Naive thymus-derived CD4-positive, alpha-beta T cell (primary cell): ENCODE results near the gene ANKRD2. TPM values are rescaled to one million over a fixed set of nuclear protein-coding genes. Genes with fewer than 3 reads are reported as not detected.

Experiments
- ATAC-seq: fragments of 150-1000 bp; cut with Tn5 transposase; 2 replicates; pipeline ENCODE4 v1.10.0; 2021; ENCODE audit warnings: mild to moderate bottlenecking, moderate library complexity
- CTCF ChIA-PET: fragments of 350-600 bp; sonication (Branson Sonifier 250); formaldehyde crosslinking; loops from one replicate; lab custom pipeline; 2021; ENCODE audit warnings: antibody characterized with exemption; lab: Charles Lee
- POLR2A ChIA-PET: fragments of 350-600 bp; sonication (Branson Sonifier 250); formaldehyde crosslinking; loops from one replicate; lab custom pipeline; 2021; ENCODE audit warnings: antibody characterized with exemption, inconsistent platforms; lab: Charles Lee
- DNase-seq, 9 donors: peaks; one replicate each; pipeline versions ENCODE4 v3.0.0 to v3.0.0-alpha.2; 2020 to 2022; ENCODE audit warnings: mixed read lengths in 1 of 9
- H3K27ac ChIP-seq: one replicate; pipeline ENCODE4 v1.7.0; 2013; ENCODE audit warnings: mild to moderate bottlenecking, low read depth, low read length, moderate library complexity
- H3K27me3 ChIP-seq, 2 donors: one replicate each; pipeline ENCODE4 v1.7.0; 2013; ENCODE audit warnings: low read length in 2 of 2, mild to moderate bottlenecking in 2 of 2, moderate library complexity in 2 of 2; ENCODE audit not compliant: control insufficient read depth in 2 of 2, insufficient read depth in 2 of 2
- H3K36me3 ChIP-seq, 3 experiments: 1 replicate in 2 of 3; 2 replicates in 1 of 3; pipeline ENCODE4 v1.7.0; 2013; ENCODE audit warnings: low read length in 3 of 3, mild to moderate bottlenecking in 3 of 3, moderate library complexity in 1 of 3; ENCODE audit not compliant: insufficient read depth in 3 of 3, control insufficient read depth in 2 of 3
- H3K4me1 ChIP-seq, 2 donors: one replicate each; pipeline ENCODE4 v1.7.0; 2013; ENCODE audit warnings: low read length in 2 of 2, mild to moderate bottlenecking in 2 of 2, moderate library complexity in 1 of 2; ENCODE audit not compliant: control insufficient read depth in 2 of 2, insufficient read depth in 2 of 2
- H3K4me3 ChIP-seq: 2 replicates; pipeline ENCODE4 v1.7.0; 2013; ENCODE audit warnings: mild to moderate bottlenecking, low read length
- H3K9me3 ChIP-seq, 3 experiments: 1 replicate in 2 of 3; 2 replicates in 1 of 3; pipeline ENCODE4 v1.7.0; 2013; ENCODE audit warnings: low read length in 3 of 3; ENCODE audit not compliant: control insufficient read depth in 2 of 3
- H3K27ac Mint-ChIP-seq, 9 donors: one replicate each; pipeline ENCODE4 v1.8.0; 2020 to 2022; ENCODE audit warnings: mixed read lengths in 9 of 9, mild to moderate bottlenecking in 8 of 9, moderate library complexity in 5 of 9, inconsistent platforms in 2 of 9
- H3K27me3 Mint-ChIP-seq, 5 donors: one replicate each; pipeline ENCODE4 v1.8.0; 2021 to 2022; ENCODE audit warnings: mixed read lengths in 5 of 5, mild to moderate bottlenecking in 1 of 5
- H3K36me3 Mint-ChIP-seq, 5 donors: one replicate each; pipeline ENCODE4 v1.8.0; 2020 to 2022; ENCODE audit warnings: mixed read lengths in 5 of 5, mild to moderate bottlenecking in 3 of 5, inconsistent platforms in 1 of 5
- H3K4me1 Mint-ChIP-seq, 7 donors: one replicate each; pipeline ENCODE4 v1.8.0; 2020 to 2022; ENCODE audit warnings: mixed read lengths in 7 of 7, mild to moderate bottlenecking in 3 of 7, inconsistent platforms in 1 of 7
- H3K4me3 Mint-ChIP-seq, 10 donors: one replicate each; pipeline ENCODE4 v1.8.0; 2020 to 2022; ENCODE audit warnings: mild to moderate bottlenecking in 10 of 10, mixed read lengths in 10 of 10, moderate library complexity in 6 of 10, inconsistent platforms in 2 of 10
- H3K9me3 Mint-ChIP-seq, 11 donors: one replicate each; pipeline ENCODE4 v1.8.0; 2020 to 2022; ENCODE audit warnings: mixed read lengths in 11 of 11, mild to moderate bottlenecking in 4 of 11, inconsistent platforms in 1 of 11, moderate library complexity in 1 of 11
- intact Hi-C, 2 donors: fragments of 100-400 bp; cut with micrococcal nuclease; formaldehyde crosslinking; loops; one replicate each; pipeline ENCODE4 v1.15.1; 2023
- polyA plus RNA-seq, 2 donors: library from polyadenylated mRNA; unstranded; fragments of 300-500 nt; fragmentation: Illumina TruSeq; gene quantifications; one replicate each; pipeline ENCODE4 v1.2.3, GENCODE V29; 2021
- total RNA-seq, 6 experiments: library from RNA in 5 of 6; stranded (reverse) in 5 of 6; gene quantifications; 1 replicate in 5 of 6; 2 replicates in 1 of 6; pipeline ENCODE4 v1.2.3 and lab custom pipeline; 2021 to 2026

Gene ANKRD2
- total and polyA plus RNA-seq, 7 experiments from 2014 or later: 0.22 TPM; not detected in 6

DNA sequence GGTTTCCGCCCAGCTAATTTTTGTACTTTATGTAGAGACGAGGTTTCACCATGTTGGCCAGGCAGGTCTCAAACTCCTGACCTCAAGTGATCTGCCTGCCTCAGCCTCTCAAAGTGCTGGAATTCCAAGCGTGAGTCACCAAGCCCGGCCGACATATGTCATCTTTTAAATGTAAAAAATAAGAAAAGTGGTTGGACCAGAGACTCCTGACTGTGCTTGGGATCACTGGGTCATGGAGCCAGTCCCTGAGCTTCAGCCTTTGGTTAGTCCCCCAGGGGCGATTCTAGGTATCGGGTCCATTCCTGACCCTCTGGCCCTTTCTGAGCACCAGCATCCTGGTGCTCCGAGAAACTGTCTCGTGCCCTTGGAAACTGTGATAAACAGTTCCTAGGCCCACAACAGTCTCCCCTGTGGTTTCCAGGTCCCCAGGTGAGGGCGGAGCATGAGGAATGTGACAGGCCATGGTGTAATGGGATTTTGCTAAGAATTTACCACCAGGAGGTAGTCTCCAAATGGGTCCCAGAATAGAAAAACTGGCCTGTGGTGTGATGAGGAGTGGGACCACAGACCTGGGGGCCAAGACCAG is 41.1 kb upstream of the ANKRD2 start:
- CTCF ChIA-PET: no interaction called here
- Mint-ChIP-seq H3K27me3 (no peaks in the 10 kb centered on the region), H3K4me1 (peaks cover 0 to 5% (median 0%) of the 10 kb centered on the region in 7 donors), H3K4me3 (no peak overlapping the region), H3K27ac (no peak overlapping the region), H3K9me3 (peaks cover 0 to 7% (median 0%) of the 10 kb centered on the region in 11 donors), H3K36me3 (peaks cover 0 to 5% (median 0%) of the 10 kb centered on the region in 5 donors)
- ATAC-seq (no peak), DNase-seq (no peak)
- intact Hi-C loops: no loop called here
- POLR2A ChIA-PET: no interaction called here
- Histone ChIP-seq H3K27me3 (no peaks in the 10 kb centered on the region), H3K9me3 (no peaks in the 10 kb centered on the region), H3K4me3 (no peak overlapping the region), H3K27ac (no peak overlapping the region), H3K4me1 (no peaks in the 10 kb centered on the region), H3K36me3 (no peaks in the 10 kb centered on the region)

DNA sequence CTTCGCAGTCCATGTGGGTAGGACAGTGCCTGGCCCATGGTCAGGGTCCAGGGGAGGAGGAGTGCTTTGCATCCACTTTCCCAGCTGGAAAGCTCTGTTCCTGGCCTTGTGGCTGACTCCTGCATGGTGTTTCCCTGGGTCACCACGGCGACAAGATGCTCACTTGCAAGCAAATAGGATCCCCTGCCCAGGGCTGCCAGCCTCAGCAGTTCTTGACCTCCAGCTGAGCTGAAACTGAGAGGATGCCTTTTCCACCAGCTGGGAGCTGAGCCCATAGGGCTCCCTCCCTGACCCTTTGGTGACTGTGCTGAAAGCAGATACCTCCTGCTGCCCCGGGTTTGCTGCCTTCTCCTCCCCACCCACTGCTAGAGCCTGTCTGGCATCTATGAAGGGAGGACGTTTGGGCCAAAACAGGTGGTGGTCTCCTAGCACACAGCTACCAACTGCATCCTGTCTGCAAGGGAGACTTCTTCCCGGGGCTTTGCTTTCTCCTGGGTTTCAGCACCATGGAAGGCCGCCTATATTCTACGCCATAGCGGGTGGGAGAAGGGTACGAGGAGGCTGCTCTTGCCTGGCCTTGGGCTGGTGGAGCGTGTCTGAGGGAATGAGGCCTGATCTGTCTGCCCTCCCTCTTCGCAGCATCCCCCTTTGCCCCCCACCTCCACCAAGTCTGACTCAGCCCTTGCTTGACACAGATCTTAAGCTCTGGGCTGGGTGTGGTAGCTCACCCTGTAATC is 39.5 kb upstream of the ANKRD2 start:
- peaks cover 0 to 5% (median 0%) of the 10 kb centered on the region in 7 donors for H3K4me1 Mint-ChIP-seq
- peaks cover 0 to 7% (median 0%) of the 10 kb centered on the region in 11 donors for H3K9me3 Mint-ChIP-seq
- Histone ChIP-seq H3K4me1 (no peaks in the 10 kb centered on the region), H3K36me3 (no peaks in the 10 kb centered on the region), H3K27me3 (no peaks in the 10 kb centered on the region), H3K4me3 (no peak overlapping the region), H3K27ac (no peak overlapping the region), H3K9me3 (no peaks in the 10 kb centered on the region)
- intact Hi-C loops: no loop called here
- DNase-seq (no peak), ATAC-seq (no peak)
- ChIA-PET CTCF (interaction anchor here (0.8 to 1.6 kb wide), 2 partner anchors 13 to 33 kb away, joined by 3 read pairs; no protein-coding TSS in a partner anchor), POLR2A (no interaction called here)
- H3K27me3 Mint-ChIP-seq: no peaks in the 10 kb centered on the region
- no peak overlapping the region for H3K4me3 Mint-ChIP-seq
- peaks cover 0 to 5% (median 0%) of the 10 kb centered on the region in 5 donors for H3K36me3 Mint-ChIP-seq
- no peak overlapping the region for H3K27ac Mint-ChIP-seq

DNA sequence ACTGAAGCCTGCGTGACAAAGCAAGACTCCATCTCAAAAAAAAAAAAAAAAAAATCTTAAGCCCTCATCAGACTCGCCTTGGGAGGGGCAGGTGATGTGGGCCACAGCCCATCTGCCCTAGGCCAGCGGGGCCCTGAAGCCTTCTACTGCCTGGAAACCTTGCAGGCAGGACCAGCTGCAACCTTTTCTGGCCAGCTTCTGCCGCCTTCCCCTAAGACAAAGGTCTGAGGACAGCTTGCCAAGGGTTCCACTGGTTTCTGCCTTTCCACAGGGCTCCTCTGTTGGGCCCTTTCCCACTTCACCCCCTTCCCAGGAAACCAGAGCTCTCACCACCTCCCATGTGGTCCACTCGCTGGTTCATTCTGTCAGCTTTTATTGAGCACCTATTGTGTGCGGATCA is 38.7 kb upstream of the ANKRD2 start:
- Mint-ChIP-seq H3K27me3 (no peaks in the 10 kb centered on the region), H3K36me3 (peaks cover 0 to 5% (median 0%) of the 10 kb centered on the region in 5 donors), H3K4me3 (no peak overlapping the region), H3K27ac (no peak overlapping the region), H3K9me3 (peaks cover 0 to 7% (median 0%) of the 10 kb centered on the region in 11 donors), H3K4me1 (peaks cover 0 to 5% (median 0%) of the 10 kb centered on the region in 7 donors)
- no peak for ATAC-seq
- DNase-seq: no peak
- CTCF ChIA-PET: interaction anchor here (0.7 to 1.6 kb wide), 3 partner anchors 12 to 903 kb away, joined by 3 to 11 read pairs (median 3); no protein-coding TSS in a partner anchor
- POLR2A ChIA-PET: no interaction called here
- no peaks in the 10 kb centered on the region for H3K27me3 ChIP-seq
- H3K9me3 ChIP-seq: no peaks in the 10 kb centered on the region
- intact Hi-C loops: no loop called here
- no peak overlapping the region for H3K4me3 ChIP-seq
- no peaks in the 10 kb centered on the region for H3K4me1 ChIP-seq
- H3K27ac ChIP-seq: no peak overlapping the region
- H3K36me3 ChIP-seq: no peaks in the 10 kb centered on the region

DNA sequence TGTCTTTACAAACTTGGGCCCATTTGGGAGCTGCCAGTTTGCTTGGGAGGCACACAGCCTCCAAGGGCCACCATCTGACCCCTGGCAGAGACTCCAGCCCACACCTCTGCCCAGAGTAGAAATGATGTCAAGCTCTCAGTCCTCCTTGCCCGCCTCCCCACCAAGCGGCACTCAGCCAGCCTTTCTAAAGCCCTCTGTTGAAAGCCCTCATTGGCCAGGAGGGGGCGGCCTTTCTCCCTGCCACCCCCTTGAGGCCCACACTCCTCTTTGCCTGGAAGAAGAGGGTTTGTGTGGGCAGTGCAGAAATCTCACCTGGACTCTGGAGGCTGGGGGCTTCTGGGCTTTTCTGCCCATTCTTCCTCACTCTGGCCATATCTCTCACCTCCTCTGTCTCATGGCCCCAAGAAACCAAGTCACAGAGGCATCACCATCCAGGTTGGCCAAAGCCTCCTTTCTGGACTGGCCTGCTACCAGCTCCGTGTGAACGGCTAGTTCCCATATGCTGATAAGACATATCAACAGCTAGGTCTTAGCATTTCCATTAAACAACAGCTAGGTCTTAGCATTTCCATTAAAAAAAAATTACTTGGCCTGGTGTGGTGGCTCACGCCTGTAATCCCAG is 37.7 kb upstream of the ANKRD2 start:
- H3K36me3 Mint-ChIP-seq: peaks cover 0 to 3% (median 0%) of the 10 kb centered on the region in 5 donors
- H3K4me1 Mint-ChIP-seq: peaks cover 0 to 2% (median 0%) of the 10 kb centered on the region in 7 donors
- H3K27ac Mint-ChIP-seq: no peak overlapping the region
- peak; percentile 65 for ATAC-seq
- H3K4me3 Mint-ChIP-seq: no peak overlapping the region
- H3K36me3 ChIP-seq: no peaks in the 10 kb centered on the region
- ChIA-PET POLR2A (no interaction called here), CTCF (interaction anchor here (0.7 to 1.1 kb wide), 2 partner anchors 13 to 50 kb away, joined by 3 read pairs; no protein-coding TSS in a partner anchor)
- no peaks in the 10 kb centered on the region for H3K27me3 ChIP-seq
- peak in 1 of 9 donors; percentile 46 for DNase-seq
- no peak overlapping the region for H3K27ac ChIP-seq
- no peaks in the 10 kb centered on the region for H3K4me1 ChIP-seq
- H3K9me3 ChIP-seq: no peaks in the 10 kb centered on the region
- H3K4me3 ChIP-seq: no peak overlapping the region
- peaks cover 0 to 3% (median 0%) of the 10 kb centered on the region in 11 donors for H3K9me3 Mint-ChIP-seq
- intact Hi-C loops: no loop called here
- no peaks in the 10 kb centered on the region for H3K27me3 Mint-ChIP-seq

DNA sequence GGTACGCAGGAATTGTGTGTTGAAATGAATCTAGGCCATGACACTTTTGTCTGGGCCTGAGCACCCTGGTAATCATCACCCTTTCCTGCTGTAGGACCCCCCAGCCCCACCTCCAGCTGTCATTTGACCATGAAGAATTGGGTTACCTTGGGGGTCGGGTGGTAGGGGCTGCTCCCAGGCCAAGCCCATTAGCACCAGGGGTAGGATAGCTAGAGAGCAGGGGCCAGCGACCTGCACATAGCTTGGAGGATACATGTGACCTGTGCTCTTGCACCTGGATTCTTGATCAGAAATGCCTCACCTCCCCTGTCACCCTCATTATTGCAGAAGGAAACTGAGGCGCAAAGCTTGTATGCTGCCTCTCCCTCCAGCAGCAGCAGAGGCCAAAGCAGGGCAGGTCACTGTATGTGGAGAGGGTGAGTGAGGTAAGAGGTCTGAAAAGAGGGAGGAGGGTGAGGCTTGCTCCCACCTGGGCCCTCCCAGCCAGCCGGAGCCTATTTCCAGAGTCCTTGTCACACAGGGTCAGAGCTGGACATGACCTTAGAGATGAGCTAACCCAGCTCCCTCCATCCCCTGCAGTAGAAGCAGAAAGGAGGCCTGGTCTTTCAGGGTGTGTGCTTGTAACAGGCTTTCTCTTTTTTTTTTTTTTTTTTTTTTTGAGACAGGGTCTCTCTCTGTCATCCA is 35.3 kb upstream of the ANKRD2 start:
- Mint-ChIP-seq H3K9me3 (no peaks in the 10 kb centered on the region), H3K36me3 (no peaks in the 10 kb centered on the region), H3K4me3 (no peak overlapping the region), H3K27ac (no peak overlapping the region), H3K4me1 (peaks cover 0 to 5% (median 0%) of the 10 kb centered on the region in 7 donors), H3K27me3 (no peaks in the 10 kb centered on the region)
- Histone ChIP-seq H3K36me3 (no peaks in the 10 kb centered on the region), H3K27me3 (no peaks in the 10 kb centered on the region), H3K4me1 (no peaks in the 10 kb centered on the region), H3K27ac (no peak overlapping the region), H3K4me3 (no peak overlapping the region), H3K9me3 (no peaks in the 10 kb centered on the region)
- ATAC-seq: no peak
- no peak for DNase-seq
- ChIA-PET CTCF (no interaction called here), POLR2A (no interaction called here)
- intact Hi-C loops: no loop called here

DNA sequence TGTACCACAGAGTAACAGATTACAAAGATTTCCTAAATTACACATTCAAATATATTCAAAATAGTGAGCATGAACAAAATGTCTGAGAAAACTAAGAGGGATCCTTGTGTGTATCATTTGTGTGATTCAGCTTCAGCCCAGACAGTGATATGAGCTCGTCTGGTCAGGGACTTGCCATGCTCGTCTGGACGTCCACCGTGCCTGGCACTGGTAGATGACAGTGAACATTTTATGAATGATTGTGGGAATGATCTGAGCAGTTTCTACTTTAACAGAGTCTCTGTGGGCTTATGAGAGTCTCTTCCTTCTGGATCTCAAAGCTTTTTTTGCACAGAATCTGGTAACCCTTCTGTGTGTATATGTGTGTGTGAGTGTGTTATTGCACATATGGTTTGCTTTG is 34.2 kb upstream of the ANKRD2 start:
- Histone ChIP-seq H3K27ac (no peak overlapping the region), H3K36me3 (no peaks in the 10 kb centered on the region), H3K4me1 (no peaks in the 10 kb centered on the region), H3K9me3 (no peaks in the 10 kb centered on the region), H3K4me3 (no peak overlapping the region), H3K27me3 (no peaks in the 10 kb centered on the region)
- no peaks in the 10 kb centered on the region for H3K9me3 Mint-ChIP-seq
- H3K27me3 Mint-ChIP-seq: no peaks in the 10 kb centered on the region
- intact Hi-C loops: no loop called here
- POLR2A ChIA-PET: no interaction called here
- CTCF ChIA-PET: interaction anchor here (0.6 to 1.1 kb wide), 2 partner anchors 16 to 238 kb away, joined by 4 read pairs; no protein-coding TSS in a partner anchor
- peaks cover 0 to 15% (median 0%) of the 10 kb centered on the region in 7 donors for H3K4me1 Mint-ChIP-seq
- H3K36me3 Mint-ChIP-seq: no peaks in the 10 kb centered on the region
- no peak overlapping the region for H3K4me3 Mint-ChIP-seq
- DNase-seq (no peak), ATAC-seq (no peak)
- H3K27ac Mint-ChIP-seq: no peak overlapping the region
